MM.1S (cell line): ENCODE data around the gene SLC28A3.

Source experiments
- DNase-seq: peaks from one replicate; pipeline ENCODE4 v3.0.0-alpha.2; 2015
- H2AFZ ChIP-seq: fragments of 300-600 bp; sonication (generic); 2 replicates; pipeline ENCODE4 v1.6.0; 2016; ENCODE audit warnings: antibody characterized with exemption, low read length
- H3F3A ChIP-seq: fragments of 300-600 bp; sonication (generic); 2 replicates; pipeline ENCODE4 v1.6.1; 2016; ENCODE audit warnings: mild to moderate bottlenecking, antibody characterized with exemption, low read length, moderate library complexity, mixed read lengths; ENCODE audit not compliant: insufficient read depth
- H3K27ac ChIP-seq: fragments of 300-600 bp; sonication (generic); 2 replicates; pipeline ENCODE4 v1.5.1; 2016; ENCODE audit warnings: mild to moderate bottlenecking, low read length
- H3K27me3 ChIP-seq: fragments of 300-600 bp; sonication (generic); replicated peaks from 2 replicates; pipeline ENCODE4 v1.6.0; 2016; ENCODE audit warnings: low read length; ENCODE audit not compliant: insufficient read depth
- H3K36me3 ChIP-seq: fragments of 300-600 bp; sonication (generic); replicated peaks from 2 replicates; pipeline ENCODE4 v1.6.1; 2016; ENCODE audit warnings: mild to moderate bottlenecking, low read length, mixed read lengths; ENCODE audit not compliant: insufficient read depth
- H3K4me1 ChIP-seq: fragments of 300-600 bp; sonication (generic); 2 replicates; pipeline ENCODE4 v1.6.1; 2016; ENCODE audit warnings: low read length, mixed read lengths
- H3K4me2 ChIP-seq: fragments of 300-600 bp; sonication (generic); 2 replicates; pipeline ENCODE4 v1.6.0; 2016; ENCODE audit warnings: low read depth, low read length
- H3K4me3 ChIP-seq: fragments of 300-600 bp; sonication (generic); 2 replicates; pipeline ENCODE4 v1.5.1; 2016; ENCODE audit warnings: low read length, mixed read lengths
- H3K79me2 ChIP-seq: fragments of 300-600 bp; sonication (generic); 2 replicates; pipeline ENCODE4 v1.6.1; 2016; ENCODE audit warnings: mixed run types, low read length, mixed read lengths
- H3K9ac ChIP-seq: fragments of 300-600 bp; sonication (generic); 2 replicates; pipeline ENCODE4 v1.6.1; 2016; ENCODE audit warnings: low read length, mixed read lengths
- H3K9me2 ChIP-seq: fragments of 300-600 bp; sonication (generic); replicated peaks from 2 replicates; pipeline ENCODE4 v1.6.1; 2016; ENCODE audit warnings: mild to moderate bottlenecking, low read length, mixed read lengths; ENCODE audit not compliant: insufficient read depth
- H3K9me3 ChIP-seq: fragments of 300-600 bp; sonication (generic); replicated peaks from 2 replicates; pipeline ENCODE4 v1.6.1; 2016; ENCODE audit warnings: mild to moderate bottlenecking, low read length, mixed read lengths; ENCODE audit not compliant: insufficient read depth
- H4K20me1 ChIP-seq: fragments of 300-600 bp; sonication (generic); 2 replicates; pipeline ENCODE4 v1.6.1; 2016; ENCODE audit warnings: mild to moderate bottlenecking, low read length, moderate library complexity, mixed read lengths; ENCODE audit not compliant: insufficient read depth
- EZH2 ChIP-seq: fragments of 300-600 bp; sonication (generic); optimal IDR thresholded peaks from 2 replicates; pipeline ENCODE3; 2017; ENCODE audit warnings: low read depth, mild to moderate bottlenecking, antibody characterized with exemption, low read length, mixed read lengths
- EZH2phosphoT487 ChIP-seq: fragments of 300-600 bp; sonication (generic); IDR thresholded peaks from 2 replicates; pipeline ENCODE4 v1.6.1; 2018; ENCODE audit warnings: antibody characterized with exemption, low read length
- TF ChIP-seq, protein P1 (sequence below): fragments of 300-600 bp; sonication (generic); IDR thresholded peaks from 2 replicates; pipeline ENCODE4 v1.5.1; 2016; ENCODE audit warnings: antibody characterized with exemption, low read length, mixed read lengths

The SLC28A3 gene

DNA sequence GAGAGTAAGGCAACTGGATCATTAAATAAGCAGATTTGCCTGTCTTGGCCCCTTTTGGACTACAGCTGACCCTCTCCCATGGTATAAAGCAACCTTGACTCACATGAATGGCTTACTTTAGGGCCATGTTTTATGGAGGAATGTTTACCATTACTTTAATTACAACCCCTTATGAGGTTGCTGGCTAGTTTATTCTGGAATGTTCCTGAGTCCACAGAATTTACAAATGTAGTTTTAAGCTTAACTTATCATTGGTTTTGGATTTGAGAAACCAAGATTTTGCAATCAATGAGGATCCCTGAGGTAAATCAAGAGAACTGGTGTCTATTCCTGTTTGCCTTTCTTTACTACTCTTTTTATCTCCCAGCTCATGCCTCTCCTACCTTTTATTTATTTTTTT, 15.7 kb downstream of the SLC28A3 start:
- H3K4me2 ChIP-seq = no peak overlapping the region
- TF ChIP-seq EZH2phosphoT487 (no peak), EZH2 (no peak)
- TF ChIP-seq, protein P1, sequence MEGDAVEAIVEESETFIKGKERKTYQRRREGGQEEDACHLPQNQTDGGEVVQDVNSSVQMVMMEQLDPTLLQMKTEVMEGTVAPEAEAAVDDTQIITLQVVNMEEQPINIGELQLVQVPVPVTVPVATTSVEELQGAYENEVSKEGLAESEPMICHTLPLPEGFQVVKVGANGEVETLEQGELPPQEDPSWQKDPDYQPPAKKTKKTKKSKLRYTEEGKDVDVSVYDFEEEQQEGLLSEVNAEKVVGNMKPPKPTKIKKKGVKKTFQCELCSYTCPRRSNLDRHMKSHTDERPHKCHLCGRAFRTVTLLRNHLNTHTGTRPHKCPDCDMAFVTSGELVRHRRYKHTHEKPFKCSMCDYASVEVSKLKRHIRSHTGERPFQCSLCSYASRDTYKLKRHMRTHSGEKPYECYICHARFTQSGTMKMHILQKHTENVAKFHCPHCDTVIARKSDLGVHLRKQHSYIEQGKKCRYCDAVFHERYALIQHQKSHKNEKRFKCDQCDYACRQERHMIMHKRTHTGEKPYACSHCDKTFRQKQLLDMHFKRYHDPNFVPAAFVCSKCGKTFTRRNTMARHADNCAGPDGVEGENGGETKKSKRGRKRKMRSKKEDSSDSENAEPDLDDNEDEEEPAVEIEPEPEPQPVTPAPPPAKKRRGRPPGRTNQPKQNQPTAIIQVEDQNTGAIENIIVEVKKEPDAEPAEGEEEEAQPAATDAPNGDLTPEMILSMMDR = no peak
- no peaks in the 10 kb centered on the region for H3K9me3 ChIP-seq

DNA sequence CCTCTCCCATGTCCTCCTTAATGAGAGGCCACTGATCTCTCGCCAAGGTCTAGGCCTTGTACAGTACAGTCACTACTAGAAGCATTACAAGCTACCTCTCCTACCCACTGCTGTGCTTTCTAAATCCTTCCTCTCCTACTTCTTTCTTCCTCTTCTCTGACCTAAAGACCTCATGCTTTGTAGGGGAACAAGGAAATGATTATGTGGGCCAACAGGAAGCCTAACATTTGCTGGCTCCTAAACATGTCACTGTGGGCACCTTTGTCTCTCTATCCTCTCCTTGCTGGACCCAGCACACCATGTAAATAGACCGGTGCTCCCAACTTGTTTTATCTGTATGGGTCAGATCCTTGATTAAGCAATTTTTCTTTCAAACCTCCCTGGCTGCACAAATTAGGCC, 16.7 kb downstream of the SLC28A3 start:
- no peak overlapping the region for H3K4me3 ChIP-seq
- no peak overlapping the region for H2AFZ ChIP-seq
- H3K27ac ChIP-seq = no peak overlapping the region

More for the DNA sequence above, 15.7 kb downstream of the SLC28A3 start:
- no peaks in the 10 kb centered on the region for H3K9me2 ChIP-seq
- no peaks in the 10 kb centered on the region for H3K4me1 ChIP-seq
- no peak overlapping the region for H3K4me3 ChIP-seq
- H3F3A ChIP-seq = no peaks in the 10 kb centered on the region
- no peaks in the 10 kb centered on the region for H3K36me3 ChIP-seq
- no peaks in the 10 kb centered on the region for H3K79me2 ChIP-seq
- H3K9ac ChIP-seq = no peak overlapping the region
- H3K27me3 ChIP-seq = no peaks in the 10 kb centered on the region
- no peak for DNase-seq
- no peaks in the 10 kb centered on the region for H4K20me1 ChIP-seq
- no peak overlapping the region for H2AFZ ChIP-seq
- H3K27ac ChIP-seq = no peak overlapping the region

DNA sequence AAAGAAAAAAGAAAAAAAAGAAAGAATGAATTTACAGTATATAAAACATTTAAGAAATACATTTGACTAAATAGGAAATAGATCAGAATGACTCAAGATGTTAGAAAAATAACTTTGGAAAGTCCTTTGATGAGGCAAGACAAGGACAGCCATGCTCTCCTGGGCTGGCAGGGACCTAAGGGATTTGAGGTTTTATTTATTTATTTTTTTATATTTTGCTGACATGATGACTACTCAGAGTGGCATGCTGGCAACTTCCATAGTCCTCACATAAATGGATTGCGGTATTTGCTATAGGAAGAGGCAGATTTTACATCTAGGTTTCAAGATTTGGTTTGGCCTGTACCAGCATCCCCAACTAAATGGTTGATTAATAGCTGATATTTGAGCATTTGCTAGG, 17.7 kb downstream of the SLC28A3 start:
- Histone ChIP-seq H3K36me3 (no peaks in the 10 kb centered on the region), H3K4me1 (no peaks in the 10 kb centered on the region), H3K79me2 (no peaks in the 10 kb centered on the region), H3K27ac (no peak overlapping the region), H2AFZ (no peak overlapping the region), H3K4me2 (no peak overlapping the region), H3K4me3 (no peak overlapping the region), H3K9me2 (no peaks in the 10 kb centered on the region), H3F3A (no peaks in the 10 kb centered on the region), H3K9me3 (no peaks in the 10 kb centered on the region), H3K9ac (no peak overlapping the region), H3K27me3 (no peaks in the 10 kb centered on the region), H4K20me1 (no peaks in the 10 kb centered on the region)
- no peak for DNase-seq
- TF ChIP-seq EZH2phosphoT487 (no peak), EZH2 (no peak)
- TF ChIP-seq, protein P1 = no peak

More for the DNA sequence above, 16.7 kb downstream of the SLC28A3 start:
- Histone ChIP-seq H3K9me2 (no peaks in the 10 kb centered on the region), H3K79me2 (no peaks in the 10 kb centered on the region), H4K20me1 (no peaks in the 10 kb centered on the region), H3K27me3 (no peaks in the 10 kb centered on the region), H3F3A (no peaks in the 10 kb centered on the region), H3K4me1 (no peaks in the 10 kb centered on the region), H3K9ac (no peak overlapping the region), H3K4me2 (no peak overlapping the region), H3K36me3 (no peaks in the 10 kb centered on the region), H3K9me3 (no peaks in the 10 kb centered on the region)
- TF ChIP-seq EZH2 = no peak
- TF ChIP-seq EZH2phosphoT487 = no peak
- TF ChIP-seq, protein P1 = no peak
- no peak for DNase-seq

DNA sequence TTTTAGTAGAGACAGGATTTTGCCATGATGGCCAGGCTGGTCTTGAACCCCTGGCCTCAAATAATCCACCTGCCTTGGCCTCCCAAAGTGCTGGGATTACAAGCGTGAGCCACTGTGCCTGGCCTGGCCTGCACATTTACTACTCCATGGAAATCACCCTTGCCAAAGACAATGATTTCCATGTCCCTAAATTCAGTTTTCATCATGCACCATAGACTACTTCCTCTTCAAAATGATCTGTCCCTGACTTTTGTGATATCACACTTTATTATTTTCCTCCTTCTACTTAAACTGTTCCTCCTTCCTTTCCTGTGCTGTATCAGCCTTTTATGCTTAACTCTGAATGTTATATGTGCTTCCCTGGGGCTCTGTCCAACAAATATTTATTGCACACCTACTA, 20.3 kb downstream of the SLC28A3 start:
- no peaks in the 10 kb centered on the region for H3F3A ChIP-seq
- TF ChIP-seq EZH2 = no peak
- TF ChIP-seq EZH2phosphoT487 = no peak
- TF ChIP-seq, protein P1 = no peak
- H3K4me2 ChIP-seq = no peak overlapping the region

More for the DNA sequence above, 20.3 kb downstream of the SLC28A3 start:
- Histone ChIP-seq H3K4me3 (no peak overlapping the region), H3K9me2 (no peaks in the 10 kb centered on the region), H3K9me3 (no peaks in the 10 kb centered on the region), H3K27ac (no peak overlapping the region), H3K4me1 (no peaks in the 10 kb centered on the region), H3K79me2 (no peaks in the 10 kb centered on the region), H4K20me1 (no peaks in the 10 kb centered on the region), H3K9ac (no peak overlapping the region), H3K36me3 (no peaks in the 10 kb centered on the region), H2AFZ (no peak overlapping the region), H3K27me3 (no peaks in the 10 kb centered on the region)
- DNase-seq = no peak
